Progenitor cell of endocrine pancreas (in vitro differentiated cells): Measurements from ENCODE around the gene CYSLTR1. TPM values are rescaled to one million over a fixed set of nuclear protein-coding genes. Genes with fewer than 3 reads are reported as not detected.
"Not testable (repeated sequence)": the region's sequence is repeated elsewhere in the genome, so short reads cannot be mapped to it uniquely, and the experiment has no call there.

Experiments used
- DNase-seq: peaks from one replicate; pipeline ENCODE4 v3.0.0; 2021; ENCODE audit warnings: low spot score; ENCODE audit not compliant: unreplicated experiment
- H3K27ac Mint-ChIP-seq: 2 replicates; pipeline ENCODE4 v1.8.0; 2021; ENCODE audit warnings: mild to moderate bottlenecking, moderate library complexity, mixed read lengths
- H3K27me3 Mint-ChIP-seq: 2 replicates; pipeline ENCODE4 v1.8.0; 2021; ENCODE audit warnings: mixed read lengths
- H3K36me3 Mint-ChIP-seq: 2 replicates; pipeline ENCODE4 v1.8.0; 2022; ENCODE audit warnings: mixed read lengths; ENCODE audit not compliant: insufficient read depth
- H3K4me1 Mint-ChIP-seq: 2 replicates; pipeline ENCODE4 v1.8.0; 2021; ENCODE audit warnings: low read depth, mixed read lengths
- H3K4me3 Mint-ChIP-seq: 2 replicates; pipeline ENCODE4 v1.8.0; 2021; ENCODE audit warnings: low read depth, mild to moderate bottlenecking, moderate library complexity, mixed read lengths
- H3K9me3 Mint-ChIP-seq: 2 replicates; pipeline ENCODE4 v1.8.0; 2021; ENCODE audit warnings: low read depth, mixed read lengths
- CTCF ChIP-seq: fragments of 200-600 bp; sonication (generic); IDR thresholded peaks from one replicate; pipeline ENCODE4 v1.5.0; 2021; ENCODE audit warnings: antibody characterized with exemption, mild to moderate bottlenecking; ENCODE audit not compliant: unreplicated experiment
- total RNA-seq: library from RNA; stranded (reverse); gene quantifications from 2 replicates; pipeline ENCODE4 v1.2.1, GENCODE V29; 2021

The CYSLTR1 gene
- total RNA-seq, 1 donor from 2014 or later = not detected

GRCh38 chrX:78314561-78314960 lies 12.8 kb downstream of the CYSLTR1 start:
- H3K27me3 Mint-ChIP-seq = no peaks in the 10 kb centered on the region
- no peak for TF ChIP-seq CTCF
- peaks cover 20% of the 10 kb centered on the region for H3K9me3 Mint-ChIP-seq
- no peaks in the 10 kb centered on the region for H3K4me1 Mint-ChIP-seq
- H3K36me3 Mint-ChIP-seq = no peaks in the 10 kb centered on the region
- H3K4me3 Mint-ChIP-seq = no peak overlapping the region
- no peak for DNase-seq
- no peak overlapping the region for H3K27ac Mint-ChIP-seq

- Mint-ChIP-seq H3K27ac (no peak overlapping the region), H3K4me1 (no peaks in the 10 kb centered on the region), H3K4me3 (no peak overlapping the region), H3K36me3 (no peaks in the 10 kb centered on the region), H3K9me3 (peaks cover 23% of the 10 kb centered on the region), H3K27me3 (no peaks in the 10 kb centered on the region)
- no peak for TF ChIP-seq CTCF
- no peak for DNase-seq
Measured at GRCh38 chrX:78313526-78313925, 13.9 kb downstream of the CYSLTR1 start.

- peaks cover 17% of the 10 kb centered on the region for H3K9me3 Mint-ChIP-seq
- peaks cover 2% of the 10 kb centered on the region for H3K4me1 Mint-ChIP-seq
Measured at GRCh38 chrX:78307665-78308064, 19.7 kb downstream of the CYSLTR1 start.

GRCh38 chrX:78303086-78303485 lies 24.3 kb downstream of the CYSLTR1 start:
- H3K4me3 Mint-ChIP-seq = no peak overlapping the region
- no peaks in the 10 kb centered on the region for H3K27me3 Mint-ChIP-seq
- H3K36me3 Mint-ChIP-seq = no peaks in the 10 kb centered on the region
- peaks cover 2% of the 10 kb centered on the region for H3K4me1 Mint-ChIP-seq
- no peak for DNase-seq
- TF ChIP-seq CTCF = no peak
- H3K27ac Mint-ChIP-seq = no peak overlapping the region
- peaks cover 27% of the 10 kb centered on the region for H3K9me3 Mint-ChIP-seq

More at GRCh38 chrX:78307665-78308064, 19.7 kb downstream of the CYSLTR1 start:
- no peaks in the 10 kb centered on the region for H3K27me3 Mint-ChIP-seq
- H3K36me3 Mint-ChIP-seq = no peaks in the 10 kb centered on the region
- H3K4me3 Mint-ChIP-seq = no peak overlapping the region
- TF ChIP-seq CTCF = no peak
- no peak for DNase-seq
- no peak overlapping the region for H3K27ac Mint-ChIP-seq

- peaks cover 38% of the 10 kb centered on the region for H3K9me3 Mint-ChIP-seq
- DNase-seq, H3K27me3 Mint-ChIP-seq, H3K4me3 Mint-ChIP-seq, H3K36me3 Mint-ChIP-seq, H3K4me1 Mint-ChIP-seq, H3K27ac Mint-ChIP-seq: not testable (repeated sequence)
Measured at GRCh38 chrX:78300933-78301332, 26.5 kb downstream of the CYSLTR1 start.

- Mint-ChIP-seq H3K4me3 (no peak overlapping the region), H3K36me3 (no peaks in the 10 kb centered on the region), H3K9me3 (peaks cover 35% of the 10 kb centered on the region), H3K4me1 (no peaks in the 10 kb centered on the region), H3K27ac (no peak overlapping the region), H3K27me3 (no peaks in the 10 kb centered on the region)
- TF ChIP-seq CTCF = no peak
- DNase-seq = no peak
Measured at GRCh38 chrX:78283511-78283910, 43.9 kb downstream of the CYSLTR1 start.
